Left colon (tissue), 2 donors: ENCODE results near the gene SLC5A3. TPM values are rescaled to one million over a fixed set of nuclear protein-coding genes. Genes with fewer than 3 reads are reported as not detected.
A peak's percentile ranks its signal among the peaks of the same experiment; 100 is the strongest.

Source experiments
- ATAC-seq: fragments of 200-7000 bp; cut with Tn5 transposase; one replicate; pipeline ENCODE4 v1.9.1; 2020; ENCODE audit warnings: mild to moderate bottlenecking, moderate library complexity
- DNase-seq, 2 donors: peaks; one replicate each; pipeline ENCODE4 v3.0.0-alpha.2; 2020
- intact Hi-C, 2 donors: fragments of 100-400 bp; cut with DNase I in 1 of 2; cut with micrococcal nuclease in 1 of 2; formaldehyde crosslinking; loops; one replicate each; pipeline versions ENCODE4 v1.11.2 to v1.14.0; 2022; cut with DNase I, micrococcal nuclease
- long read RNA-seq: library from polyadenylated mRNA; unstranded; transcript quantifications from one replicate; pipeline ENCODE4 v2.0.0, GENCODE V29; 2021
- total RNA-seq, 2 donors: library from RNA; stranded (reverse); fragmentation: NEBNext Ultra II Directional; extraction: Animal tissue kit (Norgen Biotek cat#: 25700); gene quantifications; one replicate each; pipeline ENCODE4 v1.2.1, GENCODE V29; 2021
- donor health status: DM: no; HTN: no; CAD: no.
- donor health status: DM: yes; HTN: yes; CAD: no.

SLC5A3 gene
- 10 to 100 TPM; 14.6 to 19.2 TPM for total RNA-seq
- long read RNA-seq, full-length matches to known transcripts = 1 of 3 reads
- long read RNA-seq, partial matches to known transcripts = 0 of 3 reads
- long read RNA-seq, other reads (novel, unspliced or antisense) = 2 of 3 reads

DNA sequence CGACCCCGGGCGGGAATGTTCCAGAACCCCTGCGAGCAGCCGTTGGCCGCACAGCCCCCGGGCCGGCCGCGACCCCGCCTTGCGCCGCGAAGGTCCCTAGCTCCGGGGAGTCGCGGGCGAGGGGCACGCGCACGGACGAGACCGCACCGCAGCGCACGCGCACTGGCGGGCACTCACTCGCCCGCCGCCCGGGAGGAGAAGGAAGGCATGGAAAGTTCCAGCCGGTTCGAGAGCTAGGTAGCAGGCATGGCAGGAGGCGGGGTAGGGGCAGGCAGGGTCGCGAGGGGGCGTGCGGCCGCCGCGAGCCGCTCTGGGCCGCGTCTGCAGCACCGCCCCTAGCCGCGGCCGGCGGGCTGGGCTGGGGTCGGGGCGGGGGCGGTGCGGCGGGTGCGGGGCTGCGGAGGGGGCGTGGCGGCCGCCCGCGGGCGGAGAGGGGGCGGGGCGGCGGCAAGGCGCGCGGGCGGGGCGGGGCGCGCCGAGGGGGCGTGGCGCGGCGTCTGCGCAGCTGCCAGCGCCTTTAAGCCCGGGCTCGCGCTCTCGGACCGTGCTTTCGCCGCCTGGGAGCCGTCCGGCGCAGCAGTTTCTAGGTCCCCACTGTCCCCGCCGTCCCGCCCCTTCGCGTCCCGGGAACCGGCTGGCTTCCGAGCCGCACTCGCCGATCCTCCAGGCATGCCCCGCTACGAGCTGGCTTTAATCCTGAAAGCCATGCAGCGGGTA, at the start of gene SLC5A3, which contains the start of gene MRPS6:
Gene SLC5A3 (plus strand): TSS at position 547 of the 717 bp plus-strand sequence. CDS start 21,621 bp downstream, outside the sequence.
Gene MRPS6 (plus strand): TSS at position 547 of the 717 bp plus-strand sequence. CDS start 123 bp downstream, at position 670.
- intact Hi-C loops = no loop called here
- peak; percentile 84 for ATAC-seq
- peak; percentile 84 to 89 for DNase-seq

DNA sequence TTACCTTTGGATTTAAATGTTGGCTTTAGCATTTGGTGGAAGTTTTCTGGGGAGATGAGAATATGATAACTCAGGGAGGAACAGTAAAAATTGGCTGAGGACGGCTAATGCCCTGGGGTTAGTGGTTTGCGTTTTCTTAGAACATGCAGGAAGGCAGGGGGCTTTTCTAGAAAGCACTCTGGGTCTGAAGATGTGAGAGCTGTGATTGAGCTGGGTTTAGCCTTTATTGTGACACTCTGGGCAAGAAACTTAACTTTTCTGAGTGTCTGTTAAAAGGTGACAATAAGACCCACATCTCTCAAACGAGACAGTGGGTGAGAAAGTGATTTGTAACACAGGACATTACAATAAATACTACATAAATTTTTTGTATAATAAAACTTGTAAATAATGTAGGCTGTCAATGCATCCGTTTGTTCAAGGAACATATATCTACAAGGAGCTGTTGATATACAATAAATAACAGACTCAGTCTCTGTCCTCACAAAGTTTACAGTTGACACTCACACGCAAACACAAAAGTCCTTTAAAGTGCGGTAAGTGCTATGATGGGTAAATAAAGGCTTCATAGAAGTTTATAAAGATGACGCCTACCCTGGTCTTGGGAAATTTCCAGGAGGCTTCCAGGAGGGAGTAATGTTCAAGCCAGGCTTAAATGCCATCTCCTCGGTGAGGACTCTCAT, 49.5 kb upstream of the SLC5A3 start:
- intact Hi-C loops = no loop called here
- no peak for DNase-seq
- ATAC-seq = no peak

DNA sequence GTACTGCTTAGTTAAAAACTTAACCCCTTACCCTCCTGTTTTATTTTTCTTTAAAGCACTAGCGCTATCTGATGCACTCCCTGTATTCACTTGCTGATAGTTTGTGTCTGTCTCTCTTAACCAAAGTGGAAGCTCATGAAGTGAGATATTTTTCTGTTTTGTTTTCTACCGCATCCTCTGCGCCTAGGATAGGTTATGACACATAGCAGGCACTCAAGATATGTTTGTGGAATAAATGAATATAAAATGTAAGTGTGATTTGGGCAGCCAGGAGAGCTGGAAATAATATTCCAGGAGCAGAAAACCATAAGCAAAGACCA, 49.0 kb upstream of the SLC5A3 start:
- intact Hi-C loops = no loop called here
- DNase-seq (no peak), ATAC-seq (no peak)

DNA sequence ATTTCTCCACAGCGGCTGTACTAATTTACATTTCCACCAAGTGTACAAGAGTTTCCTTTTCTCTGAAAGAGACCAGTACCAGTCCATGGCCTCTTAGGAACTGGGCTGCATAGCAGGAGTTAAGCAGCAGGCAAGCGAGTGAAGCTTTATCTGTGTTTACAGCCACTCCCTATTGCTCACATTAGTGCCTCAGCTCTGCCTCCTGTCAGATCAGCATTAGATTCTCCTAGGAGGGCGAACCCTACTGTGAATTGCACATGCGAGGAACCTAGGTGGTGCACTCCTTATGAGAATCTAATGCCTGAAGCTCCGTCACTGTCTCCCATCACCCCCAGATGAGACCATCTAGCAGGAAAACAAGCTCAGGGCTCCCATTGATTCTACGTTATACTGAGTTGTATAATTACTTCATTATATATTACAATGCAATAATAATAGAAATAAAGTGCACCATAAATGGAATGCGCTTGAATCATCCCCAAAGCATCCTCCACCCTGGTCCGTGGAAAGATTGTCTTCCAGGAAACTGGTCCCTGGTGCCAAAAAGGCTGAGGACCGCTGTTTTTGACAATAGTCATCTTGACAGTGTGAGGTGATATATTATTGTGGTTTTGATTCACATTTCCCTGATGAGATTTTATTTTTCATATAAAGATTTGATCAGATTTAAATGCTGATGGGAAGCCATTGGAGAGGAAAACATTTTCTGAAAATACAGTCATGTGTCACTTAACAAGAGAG, 45.5 kb upstream of the SLC5A3 start:
- ATAC-seq (peak; percentile 71), DNase-seq (no peak)
- intact Hi-C loops = no loop called here

DNA sequence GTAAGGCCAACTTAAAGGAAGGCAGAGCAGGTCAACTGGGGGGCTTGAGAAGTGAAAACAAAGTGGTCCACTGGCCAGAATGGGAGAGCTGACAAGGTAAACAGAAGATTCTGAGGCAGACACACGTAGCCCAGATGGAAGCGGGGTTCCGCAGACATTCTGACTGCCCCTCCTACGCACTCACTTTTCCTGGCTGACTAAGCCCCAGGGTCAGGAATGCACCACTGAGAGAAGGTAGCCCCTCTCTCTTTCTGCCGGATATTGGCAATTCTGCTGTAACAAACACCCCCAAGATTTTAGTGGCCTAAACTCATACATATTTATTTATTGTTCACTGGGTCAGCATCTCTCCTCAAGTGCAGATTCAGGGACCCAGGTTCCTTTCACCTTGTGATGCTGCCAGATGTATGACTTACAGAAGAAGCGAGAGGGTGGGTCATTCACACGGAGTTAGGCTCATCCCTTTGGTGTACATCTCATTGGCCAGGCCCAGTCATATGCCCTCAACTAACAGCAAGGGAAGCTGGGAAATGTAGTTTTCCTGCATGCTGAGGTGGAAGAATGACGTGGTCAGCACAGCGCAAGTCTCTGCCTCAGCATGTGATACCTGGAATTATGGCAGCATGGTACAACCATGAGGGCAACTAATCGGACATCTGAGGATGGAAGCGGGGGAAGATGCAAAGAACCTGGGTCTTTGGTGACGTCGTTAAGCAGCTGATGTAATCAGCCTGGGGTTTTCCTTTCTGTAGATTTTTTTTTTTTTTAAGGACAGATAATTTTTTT, 43.4 kb upstream of the SLC5A3 start:
- ATAC-seq (peak; percentile 32), DNase-seq (peak in 1 of 2 donors; percentile 47)
- intact Hi-C loops = no loop called here

DNA sequence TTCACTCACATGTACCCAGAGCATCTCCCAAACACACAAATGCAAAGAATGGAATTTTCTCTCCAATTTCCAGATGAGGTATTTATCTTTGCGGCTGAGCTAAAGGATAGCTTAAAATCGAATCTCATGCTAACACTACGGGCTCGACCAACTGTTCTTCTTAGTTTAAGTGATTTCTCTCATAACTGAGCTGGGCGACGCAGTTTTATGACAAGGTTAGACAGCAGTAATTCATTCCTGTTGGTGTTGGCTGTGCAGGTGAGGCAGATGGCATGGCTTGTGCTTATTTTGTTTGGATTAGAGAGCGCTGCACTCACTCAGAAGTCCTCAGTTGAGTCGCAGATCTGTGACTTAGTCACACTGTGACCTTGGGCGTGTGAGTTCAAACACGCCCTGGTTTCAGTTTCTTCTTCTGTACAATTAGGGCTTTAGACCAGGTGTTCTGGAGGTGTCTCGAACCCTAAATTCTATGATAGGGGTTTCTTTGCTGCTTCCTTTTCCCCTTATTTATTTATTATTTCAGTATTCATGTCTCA, 41.5 kb upstream of the SLC5A3 start:
- intact Hi-C loops = no loop called here
- peak; percentile 93 for ATAC-seq
- peak; percentile 33 to 53 for DNase-seq

DNA sequence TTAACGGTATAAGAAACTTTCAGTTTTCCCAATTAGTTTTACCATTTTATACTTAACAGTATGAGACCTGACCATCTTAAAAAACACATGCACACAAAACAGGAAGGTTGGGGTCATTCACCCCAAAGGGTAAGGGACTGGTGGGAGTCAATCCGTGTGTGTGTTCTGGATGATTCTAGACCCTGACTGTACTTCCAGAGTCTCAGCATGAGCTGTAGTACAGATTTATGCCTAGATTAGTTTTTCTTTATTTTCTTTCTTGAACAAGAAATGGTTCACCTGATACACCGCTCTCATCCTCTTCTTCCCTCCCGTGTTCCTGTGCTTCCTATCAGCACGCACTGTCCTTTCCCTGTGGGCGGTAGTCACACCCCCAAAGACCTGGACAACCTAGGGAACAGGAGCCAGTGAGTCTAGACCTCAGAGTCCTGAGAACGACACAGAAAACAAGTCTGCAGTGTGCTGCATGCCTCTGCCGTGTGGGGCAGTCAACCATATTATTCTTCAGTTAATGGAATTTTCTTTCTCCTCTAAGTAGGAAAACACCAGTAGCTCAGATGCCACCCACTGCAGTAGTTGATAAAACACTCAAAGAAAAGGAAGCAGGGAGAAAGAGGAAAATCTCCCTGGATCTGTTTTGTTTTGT, 38.9 kb upstream of the SLC5A3 start:
- intact Hi-C loops = no loop called here
- no peak for DNase-seq
- no peak for ATAC-seq

DNA sequence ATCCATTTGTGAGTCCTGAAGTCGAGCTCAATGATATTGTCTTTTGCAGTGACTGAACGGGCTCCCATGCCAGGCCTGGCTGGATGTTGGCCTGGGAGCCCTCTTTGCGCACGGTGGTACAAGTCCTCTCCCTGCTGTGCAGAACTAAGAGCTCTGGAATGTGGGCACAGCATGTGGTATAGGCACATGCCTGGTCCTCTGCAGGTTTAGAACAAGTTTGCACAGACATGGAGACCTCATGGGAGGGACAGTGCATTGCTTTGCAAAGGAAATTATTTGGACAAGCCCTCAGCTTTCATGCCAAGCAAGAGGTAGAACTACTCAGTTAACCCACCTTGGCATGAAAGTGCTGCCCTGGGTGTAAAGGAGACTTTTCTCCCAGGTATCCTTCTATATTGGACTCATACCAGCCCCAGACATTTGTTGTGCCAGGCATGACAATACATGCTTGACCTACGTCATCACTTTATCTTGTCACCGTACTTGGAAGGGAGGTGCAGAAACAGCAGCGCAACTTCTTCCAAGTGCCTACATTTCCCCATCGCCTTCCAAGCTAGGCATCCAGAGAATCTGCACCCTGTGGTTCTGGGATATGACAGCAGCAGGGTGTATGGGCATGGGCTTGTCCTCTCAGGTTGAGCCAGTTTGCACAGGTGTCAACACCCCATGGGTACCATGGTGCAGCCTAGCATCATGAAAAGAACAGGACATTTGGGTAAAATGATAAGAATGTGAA, 37.6 kb upstream of the SLC5A3 start:
- ATAC-seq (no peak), DNase-seq (no peak)
- intact Hi-C loops = no loop called here

DNA sequence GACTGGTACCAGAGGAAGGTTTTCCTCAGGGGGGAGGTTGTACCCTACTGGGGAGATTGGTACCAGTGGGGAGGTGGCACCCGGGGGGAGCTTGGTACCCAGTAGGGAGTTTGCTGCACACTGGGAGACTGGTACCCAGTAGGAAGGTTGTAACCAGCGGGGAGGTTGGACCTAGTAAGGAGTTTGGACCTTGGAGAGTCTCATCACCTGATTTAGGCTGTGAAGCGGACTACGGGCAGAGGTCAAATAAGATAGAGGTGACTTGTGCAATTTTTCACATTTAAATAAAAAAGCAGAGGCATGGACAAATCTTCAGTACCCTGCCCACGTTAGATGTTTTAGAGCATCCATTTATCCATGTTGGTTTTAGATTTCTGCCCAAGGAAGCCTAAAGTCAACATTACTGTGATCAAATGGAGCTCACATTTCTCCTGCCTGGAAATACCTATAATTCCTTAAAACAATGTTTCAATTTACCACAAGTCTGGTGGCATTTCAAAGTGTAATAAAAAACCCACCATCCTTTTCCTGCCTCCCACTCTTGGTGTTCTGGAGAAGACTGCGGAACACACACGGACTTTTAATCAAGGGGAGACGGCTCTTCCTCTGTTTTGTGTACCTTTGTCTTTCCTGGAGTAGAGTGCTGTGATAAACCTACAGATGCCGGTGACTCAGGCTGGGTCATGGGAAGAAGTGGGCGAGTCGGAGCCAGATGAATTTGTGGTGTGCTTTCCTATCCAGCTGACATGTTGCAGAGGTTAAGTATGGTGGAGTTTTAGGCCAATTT, 36.2 kb upstream of the SLC5A3 start:
- no peak for ATAC-seq
- no peak for DNase-seq
- intact Hi-C loops = no loop called here

DNA sequence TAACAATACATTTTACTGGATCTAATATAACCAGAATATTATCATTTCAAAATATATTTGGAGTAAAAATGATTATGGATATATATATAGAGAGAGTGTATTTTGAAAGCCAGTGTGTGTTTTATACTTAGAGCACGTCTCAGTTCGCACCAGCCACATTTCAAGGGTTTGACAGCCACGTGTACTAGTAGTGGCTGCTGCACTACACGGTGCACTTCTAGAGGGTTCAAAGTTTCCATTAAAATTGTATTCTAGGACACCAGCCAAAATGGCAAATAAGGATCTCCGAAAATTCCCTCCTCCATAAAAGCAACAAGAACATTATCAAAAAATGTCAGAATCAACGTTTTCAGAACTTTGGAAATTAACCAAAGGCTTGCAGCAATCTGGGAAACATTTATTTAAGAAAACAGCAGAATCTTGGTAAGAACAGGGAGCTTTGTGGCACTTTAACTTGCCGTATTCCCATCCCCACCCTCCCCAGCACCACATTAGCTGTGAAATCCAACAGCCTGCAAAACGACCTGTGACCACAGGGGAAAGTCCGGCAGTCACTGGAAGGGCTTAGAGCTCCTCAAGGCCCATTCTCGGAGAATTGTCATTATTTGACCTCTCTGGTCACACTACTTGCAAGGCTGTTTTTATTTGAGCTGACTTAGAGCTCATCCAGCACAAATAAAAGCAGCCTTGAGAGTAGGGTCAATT, 33.5 kb upstream of the SLC5A3 start:
- ATAC-seq (no peak), DNase-seq (no peak)
- intact Hi-C loops = no loop called here

DNA sequence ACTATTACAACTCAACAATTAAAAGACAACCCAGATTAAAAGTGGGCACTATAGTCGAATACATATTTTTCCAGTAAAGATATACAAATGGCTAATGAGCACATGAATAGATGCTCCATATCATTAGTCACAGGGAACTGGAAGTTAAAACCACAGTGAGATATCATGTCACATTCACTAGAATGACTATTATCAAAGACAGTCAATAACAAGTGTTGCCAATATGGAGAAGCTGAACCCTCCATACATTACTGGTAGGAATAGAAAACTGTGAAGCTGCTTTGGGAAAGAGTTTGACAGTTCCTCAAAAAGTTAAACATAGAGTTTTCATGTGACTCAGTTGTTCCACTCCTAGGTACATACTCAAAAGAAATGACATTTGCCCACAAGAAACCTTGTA, 30.6 kb upstream of the SLC5A3 start:
- no peak for DNase-seq
- intact Hi-C loops = no loop called here
- ATAC-seq = no peak

DNA sequence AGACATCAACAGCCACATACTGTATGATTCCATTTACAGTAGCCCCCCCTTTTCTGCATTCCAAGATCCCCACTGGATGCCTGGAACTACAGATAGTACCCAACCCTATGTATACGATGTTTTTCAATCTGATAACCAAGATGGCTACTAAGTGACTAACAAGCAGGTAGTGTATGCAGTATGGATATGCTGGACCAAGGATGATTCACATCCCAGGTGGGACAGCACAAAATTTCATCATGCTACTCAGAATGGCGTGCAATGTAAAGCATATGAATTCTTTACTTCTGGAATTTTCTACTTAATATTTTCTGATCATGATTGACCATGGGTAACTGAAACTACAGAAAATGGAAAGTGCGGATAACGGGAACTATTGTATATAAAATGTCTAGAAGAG, 30.0 kb upstream of the SLC5A3 start:
- intact Hi-C loops = no loop called here
- no peak for DNase-seq
- no peak for ATAC-seq

DNA sequence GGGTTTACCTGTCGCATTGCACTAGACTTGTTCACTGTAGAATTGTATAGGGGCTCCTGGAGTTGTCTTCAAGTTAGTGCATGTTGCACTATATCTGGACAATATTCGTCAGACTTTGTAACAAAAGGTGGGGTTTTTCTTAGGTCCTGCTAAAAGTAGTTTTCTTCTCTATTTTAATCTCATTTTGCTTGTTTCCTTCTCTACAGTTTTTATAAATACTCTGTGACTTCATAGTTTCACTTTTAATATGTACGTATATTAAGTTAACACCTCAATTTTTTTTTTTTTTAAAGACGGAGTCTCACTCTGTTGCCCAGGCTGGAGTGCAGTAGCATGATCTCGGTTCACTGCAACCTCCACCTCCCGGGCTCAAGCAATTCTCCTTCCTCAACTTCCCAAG, 26.5 kb upstream of the SLC5A3 start:
- ATAC-seq (no peak), DNase-seq (no peak)
- intact Hi-C loops = no loop called here

DNA sequence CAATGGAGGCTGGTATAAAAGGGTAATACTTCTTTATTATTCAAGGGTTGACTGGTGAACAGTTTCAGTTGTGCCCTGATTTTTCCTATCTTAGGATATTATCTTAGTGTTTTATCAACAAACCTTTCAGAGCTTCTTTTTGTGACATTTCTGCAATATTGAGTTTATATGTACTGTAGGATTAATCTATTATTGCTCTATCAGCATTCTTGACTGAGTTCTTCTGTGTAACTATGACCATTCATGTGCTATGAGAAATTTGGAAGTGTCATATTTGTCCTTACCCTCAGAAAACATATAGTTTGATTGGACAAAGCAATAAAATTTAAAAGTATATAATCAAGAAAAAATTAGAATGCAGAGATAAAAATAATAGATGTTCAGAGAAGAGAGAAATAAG, 25.5 kb upstream of the SLC5A3 start:
- DNase-seq (no peak), ATAC-seq (no peak)
- intact Hi-C loops = no loop called here

DNA sequence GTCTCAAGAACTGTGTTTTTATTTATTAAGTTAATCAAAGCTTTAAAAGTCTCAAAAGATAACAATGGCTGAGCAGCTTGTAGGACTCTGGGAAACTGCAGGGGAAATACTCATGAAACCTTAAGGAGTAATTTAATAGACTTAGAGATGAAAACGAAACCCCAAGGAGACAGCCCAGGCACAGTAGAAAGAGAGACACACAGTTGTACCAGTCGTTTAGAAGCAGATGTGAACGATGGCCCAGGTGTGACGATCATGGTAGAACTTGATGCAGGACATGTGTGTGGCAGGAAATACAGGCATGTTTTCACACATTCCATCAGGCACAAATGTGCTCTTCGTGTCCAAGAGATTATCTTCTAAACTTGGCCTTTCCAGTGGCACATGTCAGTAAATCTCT, 21.2 kb upstream of the SLC5A3 start:
- intact Hi-C loops = no loop called here
- no peak for DNase-seq
- ATAC-seq = no peak

DNA sequence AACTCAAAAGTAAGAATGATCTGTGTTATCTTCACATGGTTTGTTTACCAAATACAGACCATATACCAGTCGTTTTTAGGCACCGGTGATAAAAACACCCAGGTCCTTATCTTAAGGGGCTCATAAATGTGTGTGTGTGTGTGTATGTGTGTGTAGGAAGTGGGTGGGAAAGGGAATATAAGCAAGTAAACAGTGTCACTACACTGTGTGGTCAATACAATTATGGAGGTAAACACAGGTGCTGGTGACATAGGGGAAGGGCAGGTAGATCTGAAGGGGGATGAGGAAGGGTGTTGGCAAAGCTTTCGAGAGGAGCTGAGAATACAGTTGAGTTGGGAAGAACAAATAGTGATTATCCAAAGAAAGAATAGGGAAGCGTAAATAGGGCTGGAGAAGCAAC, 19.1 kb upstream of the SLC5A3 start:
- ATAC-seq = peak; percentile 71
- intact Hi-C loops = no loop called here
- no peak for DNase-seq
